ENCODE measurements around the gene RPTOR.

Gene RPTOR

DNA sequence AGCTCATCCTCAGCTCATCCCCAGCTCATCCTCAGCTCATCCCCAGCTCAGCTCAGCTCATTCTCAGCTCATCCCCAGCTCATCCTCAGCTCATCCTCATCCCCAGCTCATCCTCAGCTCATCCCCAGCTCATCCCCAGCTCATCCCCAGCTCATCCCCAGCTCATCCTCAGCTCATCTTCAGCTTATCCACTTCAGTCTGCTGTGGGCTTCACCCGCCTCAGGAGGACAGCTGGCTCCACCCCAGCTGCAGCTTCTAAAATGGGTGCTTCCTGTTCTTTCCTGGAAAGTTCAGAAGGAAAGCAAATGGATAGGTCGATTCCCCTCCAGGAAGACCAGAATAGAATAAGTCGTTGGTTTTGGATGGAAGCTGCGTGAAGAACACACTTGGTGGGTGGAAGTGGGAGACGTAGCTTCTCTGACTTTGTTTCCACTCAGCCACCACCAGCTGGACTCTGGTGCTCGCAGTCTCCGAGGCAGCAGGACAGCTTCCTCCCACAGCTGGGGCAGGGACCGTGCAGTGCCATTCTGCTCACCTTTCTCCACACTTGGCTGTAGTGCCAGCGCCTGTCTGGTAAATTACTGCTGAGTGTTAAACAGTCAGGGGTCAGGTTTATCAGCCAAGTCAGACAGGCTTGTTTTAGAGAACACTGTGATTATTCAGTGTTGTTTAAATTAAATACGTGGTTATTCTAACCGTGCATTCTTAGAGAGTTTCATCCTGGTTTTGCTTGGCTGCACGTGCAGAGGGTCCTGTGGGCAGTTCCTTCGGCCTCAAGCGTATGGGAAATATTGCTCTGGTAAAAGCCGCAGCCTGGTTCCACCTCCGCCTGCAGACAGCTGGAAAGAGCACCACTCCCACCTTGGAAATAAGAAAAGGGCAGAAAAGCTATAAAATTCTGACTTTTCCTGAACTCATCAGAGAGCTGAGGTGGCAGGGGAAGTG, 386.0 kb downstream of the RPTOR start:
- no peak for DNase-seq (ENCODE audit: low spot score)

DNA sequence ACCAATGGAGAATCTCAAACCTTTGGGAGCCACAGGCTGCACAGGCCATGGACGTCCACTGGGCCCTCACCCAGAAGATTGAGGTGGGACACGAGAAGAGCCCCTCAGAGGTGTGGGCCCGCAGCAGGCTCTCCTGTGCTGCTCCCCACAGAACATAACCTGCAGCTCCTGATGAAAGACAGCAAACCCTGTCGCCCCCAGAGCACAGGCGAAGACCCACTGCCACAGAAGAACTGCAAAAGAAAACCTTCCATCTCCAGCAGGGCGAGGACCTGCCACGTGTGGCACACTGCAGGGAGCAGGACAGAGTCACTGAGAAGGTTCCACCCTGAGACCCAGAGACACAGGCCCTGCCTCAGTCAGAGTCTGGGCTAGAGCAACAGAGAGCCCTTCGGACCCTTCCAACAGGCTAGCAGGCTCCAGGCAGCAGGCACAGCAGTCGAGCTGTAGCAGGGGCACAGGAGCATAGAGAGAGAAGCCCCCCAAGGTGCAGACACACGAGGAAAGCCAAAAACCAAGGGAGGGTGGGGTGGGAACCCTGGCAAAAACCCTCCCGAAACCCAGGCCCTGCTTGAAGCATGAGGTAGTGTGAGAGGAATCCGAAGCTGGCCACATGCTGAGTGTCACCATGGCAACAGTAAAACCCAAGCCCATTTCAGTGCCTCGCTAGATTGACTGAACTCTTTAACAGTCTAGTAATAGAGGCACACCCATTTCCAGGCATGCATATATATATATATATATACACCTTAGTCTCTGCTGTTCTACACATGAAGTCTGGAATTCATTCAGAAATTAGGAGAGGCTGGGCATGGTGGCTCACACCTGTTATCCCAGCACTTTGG, 387.0 kb downstream of the RPTOR start:
- no peak for DNase-seq (ENCODE audit: low spot score)

DNA sequence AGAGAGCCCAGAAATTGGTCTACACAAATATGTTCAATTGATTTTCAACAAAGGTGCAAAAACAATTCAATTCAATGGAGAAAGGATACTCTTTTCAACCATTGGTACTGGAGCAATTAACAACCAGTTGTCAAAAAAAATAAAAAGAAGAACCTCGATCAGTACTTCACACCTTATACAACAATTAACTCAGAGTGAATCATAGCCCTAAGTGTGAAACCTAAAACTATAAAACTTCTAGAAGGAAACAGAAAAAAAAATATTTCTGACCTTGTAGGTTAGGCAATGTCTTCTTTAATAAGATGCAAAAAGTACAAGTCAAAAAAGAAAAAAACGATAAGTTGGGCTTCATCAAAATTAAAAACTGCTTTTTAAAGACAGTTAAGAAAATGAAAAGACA, 390.9 kb downstream of the RPTOR start:
- DNase-seq (ENCODE audit: low spot score): no peak

DNA sequence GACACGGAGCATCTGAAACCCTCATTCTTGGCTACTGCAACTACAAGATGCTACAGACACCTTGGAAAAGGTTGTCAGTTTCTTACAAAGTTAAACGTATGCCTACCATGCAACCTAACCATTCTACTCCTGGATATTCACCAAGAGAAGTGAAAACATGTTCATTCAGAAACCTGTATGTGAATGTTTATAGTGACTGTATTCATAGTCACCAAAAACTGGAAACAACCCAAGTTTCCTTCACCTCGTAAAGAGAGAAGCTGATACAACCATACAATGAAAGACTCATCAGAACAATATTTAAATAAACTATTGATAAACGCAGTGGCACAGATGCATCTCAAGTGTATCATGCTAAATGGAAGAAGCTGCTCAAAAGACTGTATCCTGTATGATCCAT, 391.6 kb downstream of the RPTOR start:
- no peak for DNase-seq (ENCODE audit: low spot score)

DNA sequence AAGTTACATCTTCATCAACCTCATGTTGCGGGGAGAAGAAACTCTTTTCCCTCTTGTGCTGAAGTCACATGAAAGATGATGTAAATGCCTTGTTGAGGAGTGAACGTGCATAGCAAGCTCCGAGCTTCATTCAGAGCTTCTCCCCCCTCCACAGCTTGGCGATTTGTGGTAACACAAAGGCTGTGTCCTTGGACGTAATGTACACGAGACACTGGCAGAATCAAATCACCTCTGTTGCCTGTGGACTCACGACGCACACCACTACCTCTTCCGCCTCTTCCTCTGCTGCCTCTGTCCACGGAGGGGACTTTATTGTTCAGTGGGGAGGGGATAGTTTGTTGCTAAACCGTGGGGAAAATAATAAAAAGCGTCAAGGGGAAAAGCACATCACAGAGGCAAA, 392.1 kb downstream of the RPTOR start:
- no peak for DNase-seq (ENCODE audit: low spot score)

DNA sequence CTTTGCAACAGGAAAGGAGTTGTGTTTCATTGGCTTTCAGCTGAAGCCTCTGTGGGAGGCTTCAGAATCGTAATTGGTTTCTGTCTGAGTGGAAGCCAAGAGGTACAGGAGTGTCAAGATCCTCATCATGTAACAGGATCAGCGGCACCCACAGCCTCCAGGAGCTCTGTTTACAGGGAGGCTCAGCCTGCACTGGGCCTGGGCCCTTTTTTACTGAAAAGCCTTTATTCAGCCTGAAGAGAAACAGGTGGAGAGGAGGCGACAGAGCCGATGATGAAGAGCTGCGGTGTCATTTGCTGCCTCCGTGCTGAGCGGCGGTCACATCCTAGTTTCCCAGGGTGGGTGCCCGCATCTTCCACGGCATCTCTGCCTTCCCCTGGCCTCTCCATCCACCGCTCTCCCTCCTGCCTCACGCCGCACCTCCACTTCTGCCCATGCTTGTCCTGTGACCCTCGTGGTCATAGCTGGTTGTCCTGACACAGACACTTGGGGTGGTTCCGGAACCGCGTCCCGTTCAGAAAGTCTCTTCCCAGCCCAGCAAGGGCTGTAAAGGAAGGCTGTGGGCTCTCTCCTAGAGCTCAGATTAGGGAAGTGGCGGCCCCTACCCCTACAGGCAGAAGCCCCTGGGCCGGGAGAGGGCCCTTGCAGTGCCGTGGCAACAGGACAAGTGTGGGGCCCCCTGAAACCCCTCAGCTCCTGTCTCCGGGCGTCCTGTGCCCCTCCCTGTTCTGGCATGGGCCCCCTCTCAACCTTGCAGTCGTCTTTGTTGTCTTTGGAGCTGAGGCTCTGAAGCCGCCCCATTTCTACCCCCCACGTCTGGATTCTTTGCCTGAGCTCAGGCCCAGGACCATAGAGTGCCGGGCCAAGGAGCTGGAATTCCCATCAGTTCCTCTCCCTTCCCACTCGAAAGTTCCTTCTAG, 393.1 kb downstream of the RPTOR start:
- DNase-seq (ENCODE audit: low spot score): no peak

DNA sequence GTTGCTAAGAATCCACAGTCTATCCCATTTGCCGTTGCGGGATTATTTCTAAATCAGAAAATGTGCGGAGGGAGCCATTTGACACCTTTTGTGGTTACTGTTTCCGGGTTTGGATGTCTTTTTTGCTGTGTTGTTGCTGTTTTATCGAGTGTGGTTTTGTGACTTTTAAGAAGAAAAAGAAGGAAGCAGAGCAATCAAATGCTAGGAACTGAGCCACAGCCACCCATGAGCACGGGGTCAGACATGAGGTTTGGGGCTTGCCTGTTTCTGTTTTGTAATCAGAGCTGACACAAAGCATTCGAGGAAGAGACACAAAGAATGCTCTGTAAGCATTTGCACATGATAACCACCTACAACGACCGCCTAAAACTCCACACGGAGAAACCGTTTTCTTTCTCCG, 393.9 kb downstream of the RPTOR start:
- no peak for DNase-seq (ENCODE audit: low spot score)

DNA sequence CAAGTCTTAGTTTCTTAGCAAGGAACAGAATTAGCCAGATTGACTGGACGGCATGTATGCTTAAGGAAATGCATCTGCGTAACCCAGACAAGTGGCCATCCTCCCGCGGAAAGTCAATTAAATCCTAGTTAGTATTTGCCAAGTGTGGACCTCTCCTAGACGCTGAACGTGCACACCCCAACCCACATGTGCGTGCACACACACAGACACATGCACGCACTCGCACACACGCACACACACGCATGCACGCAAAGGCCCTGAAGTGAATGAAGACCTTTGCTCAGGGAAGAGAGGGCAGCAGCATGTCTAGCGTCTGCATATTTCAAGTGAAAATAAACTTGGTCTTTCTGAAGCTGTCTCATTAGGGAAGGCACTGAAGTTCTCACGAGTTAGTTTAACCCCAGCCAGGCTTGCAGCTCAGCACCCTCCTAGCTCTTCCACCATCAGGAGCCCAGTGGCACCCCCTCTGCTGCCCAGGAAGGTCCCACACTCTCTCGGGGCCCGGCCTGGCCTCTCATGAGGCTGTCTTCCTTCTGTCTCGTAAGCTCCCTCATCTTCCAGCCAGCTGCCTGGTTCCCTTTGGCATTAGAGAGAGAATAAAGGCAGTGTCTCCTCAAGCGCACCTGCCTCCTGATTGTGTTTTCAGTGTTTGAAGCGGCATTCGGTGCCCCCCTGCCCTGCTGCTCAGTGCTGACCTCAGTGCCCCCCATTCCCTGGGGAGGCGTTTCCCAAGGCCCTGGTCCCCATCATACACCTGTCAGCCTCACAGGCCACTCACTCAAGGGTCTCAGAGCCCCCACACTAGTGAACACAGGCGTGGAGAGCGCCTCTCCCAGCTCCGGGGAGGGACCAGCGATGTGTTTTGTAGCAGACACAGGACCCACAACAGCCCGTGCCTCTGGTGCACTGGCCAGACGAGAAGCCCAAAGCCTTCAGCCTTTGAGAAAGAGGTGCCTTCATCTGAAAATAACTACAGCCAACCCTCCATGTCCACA, 394.8 kb downstream of the RPTOR start:
- no peak for DNase-seq (ENCODE audit: low spot score)

DNA sequence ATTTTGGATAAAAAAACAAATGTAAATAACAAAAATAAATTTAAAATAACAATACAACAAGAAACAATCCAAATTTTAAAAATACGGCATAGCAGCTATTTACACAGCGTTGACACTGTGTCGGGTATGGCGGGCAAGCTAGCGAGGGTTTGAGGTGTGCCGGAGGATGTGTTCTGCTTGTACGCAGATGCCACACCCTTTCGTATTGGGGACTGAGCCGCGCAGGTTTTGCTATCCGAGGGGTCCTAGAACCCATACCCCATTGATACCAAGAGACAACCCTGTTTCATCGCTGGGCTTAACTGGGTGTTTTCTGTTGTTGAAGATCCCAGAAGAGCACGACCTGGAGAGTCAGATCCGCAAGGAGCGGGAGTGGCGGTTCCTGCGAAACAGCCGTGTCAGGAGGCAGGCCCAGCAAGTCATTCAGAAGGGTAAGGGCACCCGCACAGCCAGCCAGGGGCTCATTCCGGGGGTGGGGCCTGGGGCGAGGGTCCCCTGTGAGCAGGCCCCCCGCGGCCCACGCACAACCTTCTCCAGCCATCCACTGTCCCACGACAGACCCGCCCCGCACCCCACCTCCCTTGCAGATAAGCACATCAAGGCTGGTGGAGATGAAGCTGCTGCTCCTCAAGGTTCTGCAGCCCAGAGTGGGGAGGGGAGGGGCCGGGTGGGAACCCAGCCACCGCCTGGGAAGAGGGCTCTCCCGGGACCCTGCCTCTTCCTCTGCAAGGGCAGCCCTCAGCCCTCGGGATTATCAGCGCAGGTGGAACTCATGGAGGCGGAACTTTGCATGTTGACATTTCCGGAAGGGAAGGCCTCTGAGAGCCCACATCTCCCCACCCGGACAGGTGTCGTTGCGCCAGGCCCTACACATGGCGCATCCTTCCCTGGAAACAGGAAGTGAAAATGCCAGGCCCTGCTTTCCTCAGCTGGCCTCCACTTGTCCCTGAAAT, 395.8 kb downstream of the RPTOR start:
- DNase-seq (ENCODE audit: low spot score): no peak

DNA sequence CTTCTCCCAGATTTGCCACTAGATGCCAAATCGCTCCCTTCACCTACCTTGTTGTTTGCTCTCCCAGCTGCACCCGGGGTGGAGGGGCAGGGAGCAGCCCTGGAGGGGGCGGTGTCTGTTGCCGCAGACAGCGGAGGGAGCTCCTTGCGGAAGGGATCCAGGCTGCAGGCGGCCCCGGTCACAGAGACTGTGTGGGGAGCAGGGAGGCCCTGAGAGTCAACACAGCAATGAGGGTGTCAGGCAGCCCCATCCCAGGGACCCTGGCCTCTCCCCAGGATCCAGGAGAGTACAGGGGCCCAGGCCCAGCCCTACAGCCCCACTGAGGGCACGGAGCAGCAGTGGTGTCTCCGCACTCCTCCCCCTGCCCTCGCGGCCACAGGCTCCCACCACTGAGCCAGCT, 396.5 kb downstream of the RPTOR start:
- no peak for DNase-seq (ENCODE audit: low spot score)

DNA sequence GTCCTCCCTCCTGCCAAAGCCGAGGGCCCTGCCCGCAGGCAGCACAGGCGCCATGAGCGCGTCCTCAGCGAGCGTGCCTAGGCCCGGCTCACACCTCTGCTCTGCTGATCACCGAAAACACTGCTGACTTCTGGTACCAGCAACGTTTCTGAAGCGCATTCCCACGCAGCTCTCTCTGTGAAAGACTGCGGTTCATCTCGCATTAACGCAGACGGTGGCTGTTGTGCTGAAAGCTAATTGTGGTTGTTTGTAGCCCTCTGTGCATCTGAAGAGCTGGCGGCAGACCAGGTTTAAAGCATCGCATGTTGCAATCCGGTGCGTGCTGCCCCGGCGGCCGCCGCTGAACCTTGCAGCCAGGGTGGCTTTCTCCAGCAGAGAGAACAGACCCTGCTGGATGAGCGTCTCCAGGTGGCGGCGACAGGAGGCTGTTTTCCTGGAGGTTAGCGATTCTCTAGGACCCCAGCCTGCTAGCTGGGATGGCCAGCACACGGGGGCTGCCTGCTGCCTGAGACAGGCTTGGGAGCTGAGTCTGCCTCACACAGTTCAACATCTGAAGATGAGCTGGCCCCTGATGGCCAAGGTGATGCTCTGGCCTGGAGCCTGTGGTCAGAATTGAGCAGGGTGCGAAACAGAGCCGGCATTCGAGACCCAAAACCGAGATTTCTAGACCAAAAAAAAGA, 397.2 kb downstream of the RPTOR start:
- no peak for DNase-seq (ENCODE audit: low spot score)

DNA sequence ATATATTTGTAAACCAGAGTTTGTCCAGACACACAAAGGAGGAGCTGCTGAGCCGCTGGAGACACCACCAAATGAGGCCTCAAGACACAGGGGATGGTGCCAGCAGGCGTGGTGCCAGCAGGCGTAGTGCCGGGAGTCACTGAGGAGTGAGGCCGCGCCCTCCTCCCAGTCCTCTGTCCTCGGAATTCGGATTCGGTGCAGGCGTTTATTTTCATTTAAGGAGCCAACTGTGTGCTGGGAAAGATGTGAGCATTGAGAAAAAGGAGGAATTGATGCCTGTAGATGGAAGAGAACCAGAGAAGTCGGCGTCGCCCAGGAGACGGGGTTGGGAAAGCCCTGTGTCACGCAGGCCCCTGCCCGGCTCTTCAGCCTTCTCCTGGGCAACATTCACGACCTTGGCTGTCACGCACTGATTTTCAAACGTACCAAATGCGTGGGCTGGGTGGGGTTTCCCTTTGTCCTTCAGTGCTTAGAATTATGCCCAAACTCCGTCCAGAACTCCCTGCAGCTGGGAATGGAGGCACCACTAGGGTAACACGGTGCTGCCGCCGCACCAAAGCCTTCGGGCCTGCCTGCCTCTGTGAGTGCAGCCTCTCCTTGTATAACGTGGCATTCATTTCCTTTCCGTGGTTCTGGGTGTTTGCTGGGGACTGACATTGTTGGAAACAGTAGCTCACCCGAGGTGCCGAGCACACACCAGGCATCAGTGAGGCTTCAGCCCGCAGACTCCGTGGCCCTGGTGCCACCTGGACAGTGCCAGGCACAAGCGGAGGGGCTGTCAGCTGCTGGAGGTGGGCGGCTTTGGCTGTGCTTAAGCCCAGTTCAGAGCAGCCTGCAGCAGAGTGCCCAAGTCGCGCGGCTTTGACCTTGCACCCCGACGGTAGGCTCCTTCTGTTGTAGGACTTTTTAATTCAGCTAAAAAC, 398.0 kb downstream of the RPTOR start:
- no peak for DNase-seq (ENCODE audit: low spot score)

DNA sequence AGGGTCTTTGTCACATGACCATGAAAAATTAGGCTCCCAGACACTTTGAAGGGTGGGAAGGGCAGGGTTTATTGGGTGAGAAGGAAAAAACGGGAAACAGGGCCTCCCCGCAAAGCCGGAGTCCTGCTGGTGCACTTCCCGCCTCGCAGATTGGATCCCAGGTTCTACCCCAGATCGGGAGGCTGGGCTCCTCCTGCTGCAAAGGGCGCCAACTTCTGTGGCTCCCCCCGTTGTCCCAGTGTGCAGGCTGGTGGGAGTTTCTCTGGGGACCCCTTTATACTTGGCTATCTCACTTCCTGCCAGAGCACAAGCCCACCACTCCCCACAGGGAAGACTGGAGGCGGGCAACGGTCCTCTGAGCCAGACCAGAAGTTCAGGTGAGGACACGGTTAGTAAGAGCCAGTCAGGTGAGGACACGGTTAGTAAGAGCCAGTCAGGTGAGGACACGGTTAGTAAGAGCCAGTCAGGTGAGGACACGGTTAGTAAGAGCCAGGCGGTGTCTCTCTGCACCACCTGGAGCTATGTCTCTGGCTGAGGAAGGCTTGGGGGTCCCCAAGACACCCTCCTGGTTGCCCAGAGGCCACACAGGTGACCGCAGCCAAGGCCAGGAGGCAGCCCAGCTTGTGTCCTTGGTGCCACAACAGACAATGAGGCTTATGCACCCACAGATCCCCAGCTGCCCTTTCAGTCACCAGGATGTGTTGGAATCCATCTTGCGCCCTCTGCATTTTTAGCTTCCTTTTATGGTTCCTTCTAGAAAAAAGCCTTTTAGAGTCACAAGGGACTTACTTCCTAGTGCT, 398.9 kb downstream of the RPTOR start:
- no peak for DNase-seq (ENCODE audit: low spot score)

DNA sequence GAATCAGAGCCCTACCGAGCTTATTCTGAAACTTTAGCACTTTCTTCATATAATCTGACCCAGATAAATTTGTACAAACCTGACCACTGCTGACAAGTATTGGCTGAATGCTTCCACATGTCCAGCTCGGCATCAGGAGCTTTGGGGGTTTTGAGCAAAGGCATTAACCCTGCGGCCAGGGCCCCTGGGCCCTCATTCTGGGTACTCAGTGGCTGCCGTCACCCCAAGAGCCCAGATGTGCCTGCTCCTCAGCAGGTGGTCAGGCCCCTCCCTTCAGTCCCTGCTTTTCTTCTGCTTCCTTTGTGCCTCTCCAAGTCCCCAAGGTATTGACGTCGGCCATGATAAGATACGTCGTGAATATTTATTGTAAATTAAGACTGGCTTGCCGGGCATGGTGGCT, 399.7 kb downstream of the RPTOR start:
- no peak for DNase-seq (ENCODE audit: low spot score)

DNA sequence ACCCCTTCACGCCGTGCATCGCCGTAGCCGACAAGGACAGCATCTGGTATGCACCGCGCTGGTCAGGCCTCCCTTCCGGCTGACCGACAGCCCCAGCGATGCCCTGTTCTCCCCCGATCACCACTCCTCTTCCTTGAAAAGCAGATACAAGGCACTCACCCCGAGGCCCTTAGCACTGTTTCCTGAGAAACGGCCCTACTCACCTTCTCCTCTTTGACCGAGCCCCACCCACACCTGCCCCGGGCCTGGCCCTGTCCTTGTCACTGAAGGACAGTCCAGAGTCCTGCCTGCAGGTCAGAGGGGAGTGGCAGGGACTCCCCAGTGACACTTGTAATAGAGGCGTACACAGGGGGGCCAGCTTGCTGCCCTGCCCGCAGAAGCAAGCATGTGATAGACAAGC, 401.1 kb downstream of the RPTOR start:
- DNase-seq (ENCODE audit: low spot score): no peak

DNA sequence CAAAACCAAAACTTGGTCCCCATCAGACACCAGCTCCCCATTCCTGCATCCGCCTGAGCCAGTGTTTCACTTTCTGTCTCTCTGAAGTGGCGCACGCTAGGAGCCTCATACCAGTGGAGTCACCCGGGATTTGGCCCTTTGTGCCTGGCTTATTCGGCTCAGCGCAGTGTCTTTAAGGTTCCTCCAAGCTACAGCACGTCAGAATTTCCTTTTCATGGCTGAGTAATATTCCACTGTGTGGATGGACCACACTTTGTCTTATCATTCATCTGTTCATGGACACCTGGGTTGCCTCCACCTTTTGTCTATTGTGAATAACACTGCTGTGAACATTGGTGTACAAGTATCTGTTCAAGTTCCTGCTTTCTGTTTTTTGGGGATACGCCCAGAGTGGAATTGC, 401.8 kb downstream of the RPTOR start:
- no peak for DNase-seq (ENCODE audit: low spot score)

All from COLO829 (cell line).